ENCODE measurements around the gene WNT7B. TPM values are rescaled to one million over a fixed set of nuclear protein-coding genes. Genes with fewer than 3 reads are reported as not detected.

Gene WNT7B
- total RNA-seq, 1 experiment from 2014 or later, result not detected

GRCh38 chr22:45983797-45984196 lies 6.8 kb upstream of the WNT7B start:
- CTCF ChIA-PET, result no interaction called here

DNA sequence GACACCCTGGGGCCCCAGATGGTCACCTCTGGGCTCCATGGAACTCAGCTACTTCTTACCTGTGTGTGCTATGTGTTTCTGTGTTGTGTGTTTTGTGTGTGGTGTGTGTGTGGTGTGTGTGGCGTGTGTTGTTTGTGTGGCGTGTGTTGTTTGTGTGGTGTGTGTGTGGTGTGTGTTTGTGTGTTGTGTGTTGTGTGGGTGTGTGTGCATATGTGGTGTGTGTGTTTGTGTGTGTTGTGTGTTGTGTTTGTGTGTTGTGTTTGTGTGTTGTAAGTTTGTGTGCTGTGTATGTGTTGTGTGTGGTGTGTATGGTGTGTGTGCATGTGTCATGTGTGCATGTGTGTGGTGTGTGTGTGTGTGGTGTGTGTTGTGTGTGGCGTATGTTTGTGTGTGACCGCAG lies 3.8 kb upstream of the WNT7B start:
- intact Hi-C loops (cut with micrococcal nuclease; ENCODE audit: unreplicated experiment), result no loop called here
- no peaks in the 10 kb centered on the region for H3K9me3 ChIP-seq (ENCODE audit: low read depth, low read length, poor library complexity, severe bottlenecking)
- H3K36me3 ChIP-seq (ENCODE audit: insufficient read depth, low read length, poor library complexity, severe bottlenecking), result no peaks in the 10 kb centered on the region
- POLR2A ChIA-PET (ENCODE audit: low non-redundant PET), result no interaction called here
- BruUV-seq (replicated peaks), result no TSS peak
- H3K27ac ChIP-seq (ENCODE audit: low read depth, low read length, poor library complexity, severe bottlenecking), result no peak overlapping the region
- CTCF ChIA-PET, result no interaction called here
- H3K4me1 ChIP-seq (ENCODE audit: insufficient read depth, low read length, poor library complexity, severe bottlenecking), result peaks cover 5% of the 10 kb centered on the region
- H3K27me3 ChIP-seq (replicated peaks; ENCODE audit: insufficient read depth, low read depth, low read length, poor library complexity), result peaks cover 26% of the 10 kb centered on the region
- TF ChIP-seq, protein P1, sequence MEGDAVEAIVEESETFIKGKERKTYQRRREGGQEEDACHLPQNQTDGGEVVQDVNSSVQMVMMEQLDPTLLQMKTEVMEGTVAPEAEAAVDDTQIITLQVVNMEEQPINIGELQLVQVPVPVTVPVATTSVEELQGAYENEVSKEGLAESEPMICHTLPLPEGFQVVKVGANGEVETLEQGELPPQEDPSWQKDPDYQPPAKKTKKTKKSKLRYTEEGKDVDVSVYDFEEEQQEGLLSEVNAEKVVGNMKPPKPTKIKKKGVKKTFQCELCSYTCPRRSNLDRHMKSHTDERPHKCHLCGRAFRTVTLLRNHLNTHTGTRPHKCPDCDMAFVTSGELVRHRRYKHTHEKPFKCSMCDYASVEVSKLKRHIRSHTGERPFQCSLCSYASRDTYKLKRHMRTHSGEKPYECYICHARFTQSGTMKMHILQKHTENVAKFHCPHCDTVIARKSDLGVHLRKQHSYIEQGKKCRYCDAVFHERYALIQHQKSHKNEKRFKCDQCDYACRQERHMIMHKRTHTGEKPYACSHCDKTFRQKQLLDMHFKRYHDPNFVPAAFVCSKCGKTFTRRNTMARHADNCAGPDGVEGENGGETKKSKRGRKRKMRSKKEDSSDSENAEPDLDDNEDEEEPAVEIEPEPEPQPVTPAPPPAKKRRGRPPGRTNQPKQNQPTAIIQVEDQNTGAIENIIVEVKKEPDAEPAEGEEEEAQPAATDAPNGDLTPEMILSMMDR (conservative IDR thresholded peaks at IDR 0.05; ENCODE audit: low read depth, low read length), result no peak
- TF ChIP-seq EZH2 (IDR thresholded peaks at IDR 0.05; ENCODE audit: borderline replicate concordance, low read depth, low read length, poor library complexity, severe bottlenecking), result no peak
- no peak overlapping the region for H3K4me3 ChIP-seq (ENCODE audit: low read depth, low read length, poor library complexity, severe bottlenecking)
- DNase-seq (ENCODE audit: low spot score), result no peak

More at GRCh38 chr22:45983797-45984196, 6.8 kb upstream of the WNT7B start:
- Histone ChIP-seq H3K9me3 (ENCODE audit: low read depth, low read length, poor library complexity, severe bottlenecking) (no peaks in the 10 kb centered on the region), H3K4me3 (ENCODE audit: low read depth, low read length, poor library complexity, severe bottlenecking) (no peak overlapping the region), H3K36me3 (ENCODE audit: insufficient read depth, low read length, poor library complexity, severe bottlenecking) (no peaks in the 10 kb centered on the region), H3K27me3 (replicated peaks; ENCODE audit: insufficient read depth, low read depth, low read length, poor library complexity) (no peaks in the 10 kb centered on the region), H3K4me1 (ENCODE audit: insufficient read depth, low read length, poor library complexity, severe bottlenecking) (no peaks in the 10 kb centered on the region), H3K27ac (ENCODE audit: low read depth, low read length, poor library complexity, severe bottlenecking) (no peak overlapping the region)
- TF ChIP-seq, protein P1 (conservative IDR thresholded peaks at IDR 0.05; ENCODE audit: low read depth, low read length), result no peak
- no peak for TF ChIP-seq EZH2 (IDR thresholded peaks at IDR 0.05; ENCODE audit: borderline replicate concordance, low read depth, low read length, poor library complexity, severe bottlenecking)
- intact Hi-C loops (cut with micrococcal nuclease; ENCODE audit: unreplicated experiment), result no loop called here
- DNase-seq (ENCODE audit: low spot score), result no peak
- no TSS peak for BruUV-seq (replicated peaks)
- POLR2A ChIA-PET (ENCODE audit: low non-redundant PET), result no interaction called here

DNA sequence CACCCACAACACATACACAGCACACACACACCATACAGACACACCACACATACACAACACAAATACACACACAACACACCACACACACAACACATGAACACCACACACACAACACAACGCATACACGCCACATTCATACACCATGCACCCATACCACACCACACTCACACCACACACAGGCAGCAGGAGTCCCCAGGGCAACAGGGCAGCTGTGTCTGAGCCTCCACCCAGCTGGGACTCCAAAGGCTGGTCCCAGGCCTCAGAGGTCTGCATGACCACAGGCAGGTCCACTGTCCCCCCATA lies 3.3 kb upstream of the WNT7B start:
- Histone ChIP-seq H3K4me3 (ENCODE audit: low read depth, low read length, poor library complexity, severe bottlenecking) (no peak overlapping the region), H3K4me1 (ENCODE audit: insufficient read depth, low read length, poor library complexity, severe bottlenecking) (peaks cover 5% of the 10 kb centered on the region), H3K36me3 (ENCODE audit: insufficient read depth, low read length, poor library complexity, severe bottlenecking) (no peaks in the 10 kb centered on the region), H3K27ac (ENCODE audit: low read depth, low read length, poor library complexity, severe bottlenecking) (no peak overlapping the region), H3K27me3 (replicated peaks; ENCODE audit: insufficient read depth, low read depth, low read length, poor library complexity) (peaks cover 31% of the 10 kb centered on the region), H3K9me3 (ENCODE audit: low read depth, low read length, poor library complexity, severe bottlenecking) (no peaks in the 10 kb centered on the region)
- no TSS peak for BruUV-seq (replicated peaks)
- intact Hi-C loops (cut with micrococcal nuclease; ENCODE audit: unreplicated experiment), result no loop called here
- CTCF ChIA-PET, result no interaction called here
- DNase-seq (ENCODE audit: low spot score), result no peak
- no peak for TF ChIP-seq EZH2 (IDR thresholded peaks at IDR 0.05; ENCODE audit: borderline replicate concordance, low read depth, low read length, poor library complexity, severe bottlenecking)
- TF ChIP-seq, protein P1 (conservative IDR thresholded peaks at IDR 0.05; ENCODE audit: low read depth, low read length), result no peak
- POLR2A ChIA-PET (ENCODE audit: low non-redundant PET), result no interaction called here
